Common myeloid progenitor, CD34-positive (primary cell): ENCODE results near the gene STIM1.

Source experiments
- CTCF ChIA-PET: fragments of 350-600 bp; sonication (Branson Sonifier 250); formaldehyde crosslinking; loops from one replicate; lab custom pipeline; 2021; ENCODE audit warnings: antibody characterized with exemption; lab: Charles Lee
- POLR2A ChIA-PET: fragments of 350-600 bp; sonication (Branson Sonifier 250); formaldehyde crosslinking; loops from one replicate; lab custom pipeline; 2021; ENCODE audit warnings: antibody characterized with exemption; lab: Charles Lee
- DNase-seq, 3 donors: peaks; one replicate each; pipeline versions ENCODE4 v3.0.0 to v3.0.0-alpha.2; 2013
- H3K27ac ChIP-seq, 2 experiments: 1 replicate in 1 of 2; 2 replicates in 1 of 2; pipeline ENCODE4 v1.7.0; 2013; ENCODE audit warnings: inconsistent platforms in 2 of 2, low read length in 2 of 2, mild to moderate bottlenecking in 2 of 2, low read depth in 1 of 2, moderate library complexity in 1 of 2; ENCODE audit not compliant: severe bottlenecking in 2 of 2, insufficient read depth in 1 of 2, poor library complexity in 1 of 2
- H3K27me3 ChIP-seq, 5 experiments: replicated peaks in 2 of 5; 1 replicate in 3 of 5; 2 replicates in 2 of 5; pipeline versions ENCODE4 v1.6.1 to v1.7.0; 2013; ENCODE audit warnings: low read length in 4 of 5, mild to moderate bottlenecking in 2 of 5, moderate library complexity in 2 of 5, inconsistent platforms in 1 of 5; ENCODE audit not compliant: insufficient read depth in 5 of 5, control insufficient read depth in 4 of 5
- H3K36me3 ChIP-seq, 4 experiments: 1 replicate in 2 of 4; 2 replicates in 2 of 4; pipeline versions ENCODE4 v1.6.1 to v1.7.0; 2013; ENCODE audit warnings: low read length in 3 of 4, control low read depth in 1 of 4, mild to moderate bottlenecking in 1 of 4; ENCODE audit not compliant: control insufficient read depth in 4 of 4, insufficient read depth in 4 of 4
- H3K4me1 ChIP-seq, 4 experiments: 1 replicate in 3 of 4; 2 replicates in 1 of 4; pipeline versions ENCODE4 v1.6.1 to v1.7.1; 2013; ENCODE audit warnings: low read length in 3 of 4, mild to moderate bottlenecking in 3 of 4, control low read depth in 1 of 4, inconsistent platforms in 1 of 4, moderate library complexity in 1 of 4; ENCODE audit not compliant: control insufficient read depth in 4 of 4, insufficient read depth in 4 of 4; ENCODE audit errors: control extremely low read depth in 1 of 4
- H3K4me3 ChIP-seq, 7 experiments: 1 replicate in 4 of 7; 2 replicates in 3 of 7; pipeline versions ENCODE4 v1.5.1 to v1.7.0; 2013; ENCODE audit warnings: mild to moderate bottlenecking in 7 of 7, low read length in 6 of 7, moderate library complexity in 6 of 7, inconsistent platforms in 2 of 7, low read depth in 2 of 7, control low read depth in 1 of 7; ENCODE audit not compliant: insufficient read depth in 4 of 7, control insufficient read depth in 1 of 7; ENCODE audit errors: extremely low read depth in 1 of 7
- H3K9me3 ChIP-seq, 5 experiments: 1 replicate in 4 of 5; 2 replicates in 1 of 5; pipeline versions ENCODE4 v1.6.1 to v1.7.1; 2013; ENCODE audit warnings: low read length in 4 of 5, mild to moderate bottlenecking in 2 of 5, inconsistent platforms in 1 of 5, low read depth in 1 of 5, moderate library complexity in 1 of 5; ENCODE audit not compliant: control insufficient read depth in 4 of 5, insufficient read depth in 2 of 5; ENCODE audit errors: control extremely low read depth in 1 of 5
- WGBS: methylation state at CpG from one replicate; pipeline ENCODE4 v1.1.5; 2013; ENCODE audit not compliant: insufficient coverage; 5-methylcytosine and 5-hydroxymethylcytosine counted together

The STIM1 gene

DNA sequence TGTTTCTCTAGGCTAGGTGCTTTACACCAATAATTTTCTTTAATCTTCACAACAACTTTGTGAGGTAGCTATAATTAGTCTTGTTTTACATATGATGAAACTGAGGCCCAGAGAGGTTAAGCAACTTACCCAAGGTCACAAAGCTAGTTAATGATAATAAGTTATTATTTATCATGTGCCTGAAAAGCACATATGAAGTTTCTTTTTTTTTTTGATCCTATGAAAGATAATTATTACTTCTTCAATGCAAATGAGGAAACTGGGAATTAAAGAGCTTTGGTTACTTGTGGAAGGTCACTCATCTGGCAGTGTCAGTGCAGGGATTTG lies 22.8 kb downstream of the STIM1 start:
- no peak overlapping the region for H3K27ac ChIP-seq
- H3K4me3 ChIP-seq, result no peak overlapping the region
- ChIA-PET CTCF (interaction anchor here (0.6 to 5.1 kb wide), 15 partner anchors 9 to 195 kb away, joined by 3 to 35 read pairs (median 4); partner anchors contain the start of gene STIM1), POLR2A (interaction anchor here (1.2 to 2.6 kb wide), 2 partner anchors 10 to 23 kb away, joined by 3 to 7 read pairs; partner anchors contain the start of gene STIM1)
- DNase-seq, result no peak
- peaks cover 26 to 62% (median 45%) of the 10 kb centered on the region in 4 experiments for H3K4me1 ChIP-seq
- no peaks in the 10 kb centered on the region for H3K27me3 ChIP-seq
- H3K36me3 ChIP-seq, result peaks cover 0 to 3% (median 0%) of the 10 kb centered on the region in 4 experiments
- no peaks in the 10 kb centered on the region for H3K9me3 ChIP-seq

DNA sequence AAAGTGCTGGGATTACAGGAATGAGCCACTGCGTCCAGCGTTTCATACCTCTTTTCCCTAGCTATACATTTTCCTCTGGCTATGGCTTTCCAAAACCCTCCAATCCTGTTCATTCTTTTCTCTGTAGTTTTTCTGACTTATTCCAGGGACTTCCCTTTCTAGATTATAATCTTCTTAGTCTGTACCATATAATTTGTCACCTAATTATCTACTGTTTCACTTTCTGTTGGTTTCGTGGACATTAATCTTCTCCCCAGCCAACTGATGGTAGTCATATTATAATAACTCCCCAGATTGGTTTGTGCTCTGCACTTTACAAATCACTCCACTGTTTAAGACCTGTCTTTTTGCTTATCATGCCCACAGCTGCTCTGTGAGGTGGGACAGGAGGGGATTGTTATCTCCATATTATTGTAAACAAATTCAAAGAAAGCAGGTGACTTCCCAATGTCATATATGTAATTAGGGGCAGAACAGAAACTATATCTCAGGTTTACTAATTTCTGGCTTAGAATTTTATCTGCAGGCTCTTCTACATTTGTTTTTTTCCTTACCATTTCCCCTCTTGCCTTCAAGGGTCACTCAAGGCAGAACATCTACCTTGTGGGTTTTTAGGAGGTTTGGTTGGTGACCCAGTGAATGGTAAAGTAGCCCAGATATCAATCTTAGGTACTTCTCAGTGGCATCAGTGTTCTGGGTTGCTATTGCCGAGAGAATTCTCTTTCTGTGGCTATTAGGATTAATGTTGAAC lies 23.9 kb downstream of the STIM1 start:
- H3K27ac ChIP-seq, result peak overlapping the region; percentile 17 to 29
- H3K36me3 ChIP-seq, result peaks cover 0 to 3% (median 0%) of the 10 kb centered on the region in 4 experiments
- peak in 2 of 3 donors; percentile 68 to 79 for DNase-seq
- 100% methylated on average over 1 of the region's 4 CpGs for WGBS
- peak overlapping the region in 4 of 7 experiments; percentile 15 to 51 (median 36) for H3K4me3 ChIP-seq
- peaks cover 25 to 63% (median 39%) of the 10 kb centered on the region in 4 experiments for H3K4me1 ChIP-seq
- no peaks in the 10 kb centered on the region for H3K27me3 ChIP-seq
- H3K9me3 ChIP-seq, result no peaks in the 10 kb centered on the region
- ChIA-PET POLR2A (interaction anchor here (0.6 to 2.6 kb wide), 4 partner anchors 11 to 1819 kb away, joined by 3 to 7 read pairs (median 3); partner anchors contain the start of gene STIM1), CTCF (interaction anchor here (1.2 to 5.1 kb wide), 10 partner anchors 11 to 194 kb away, joined by 3 to 35 read pairs (median 4); partner anchors contain the start of gene STIM1)

DNA sequence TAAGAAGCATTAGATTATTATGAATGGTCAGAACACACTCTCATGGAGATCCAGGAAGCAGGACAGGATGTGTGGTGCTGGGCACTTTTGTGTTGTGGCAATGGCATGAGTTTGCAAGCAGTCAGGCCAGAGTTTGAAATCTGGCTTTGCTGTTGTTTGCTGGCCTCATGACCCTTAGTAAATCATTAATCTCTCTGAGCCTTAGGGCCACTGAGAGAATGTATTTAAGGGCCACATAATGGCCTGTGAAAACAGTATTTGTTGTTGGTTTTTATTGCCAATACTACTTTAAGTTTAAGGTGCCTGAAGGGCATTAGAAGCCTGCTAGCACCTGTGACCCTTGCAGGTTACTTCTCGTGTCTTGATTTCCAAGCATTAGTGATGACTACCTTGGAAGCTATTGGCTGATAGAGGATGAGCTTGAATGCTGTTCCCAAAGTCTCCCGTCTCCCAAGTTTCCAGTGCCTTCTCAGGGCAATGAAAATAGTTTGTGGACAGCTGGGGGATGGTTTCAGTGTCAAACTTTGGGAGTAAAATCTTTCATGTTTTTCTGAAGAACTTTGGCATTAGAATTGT lies 24.6 kb downstream of the STIM1 start:
- Histone ChIP-seq H3K4me3 (peak overlapping the region in 4 of 7 experiments; percentile 15 to 51 (median 36)), H3K36me3 (peaks cover 0 to under 1% (median 0%) of the 10 kb centered on the region in 4 experiments), H3K27ac (peak overlapping the region; percentile 17 to 63), H3K4me1 (peaks cover 25 to 66% (median 39%) of the 10 kb centered on the region in 4 experiments), H3K9me3 (no peaks in the 10 kb centered on the region), H3K27me3 (no peaks in the 10 kb centered on the region)
- ChIA-PET POLR2A (interaction anchor here (0.6 to 0.7 kb wide), 2 partner anchors 112 to 1818 kb away, joined by 3 read pairs; no protein-coding TSS in a partner anchor), CTCF (interaction anchor here (0.8 to 5.1 kb wide), 7 partner anchors 15 to 79 kb away, joined by 3 to 35 read pairs (median 4); partner anchors contain the start of gene STIM1)
- no peak for DNase-seq
- 88% methylated on average over 2 of the region's 2 CpGs for WGBS

DNA sequence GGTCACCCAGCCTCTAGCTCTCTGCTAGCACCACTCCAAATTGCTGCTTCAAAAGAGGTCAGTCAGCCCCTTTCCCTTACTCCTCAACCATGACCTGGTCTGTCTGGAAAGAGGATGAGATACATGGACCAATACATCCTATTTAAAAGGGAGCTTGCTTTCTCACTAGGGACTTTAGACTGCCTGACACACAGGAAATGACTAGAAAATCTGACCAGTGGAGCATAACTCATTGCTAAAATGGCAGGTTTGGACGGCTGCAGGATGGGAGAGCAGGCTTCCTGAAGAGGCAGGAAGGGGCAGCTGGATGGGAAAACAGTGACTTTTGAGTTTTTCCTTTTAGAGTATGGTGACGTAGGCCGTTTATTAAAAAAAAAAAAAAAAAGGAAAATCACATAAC lies 25.3 kb downstream of the STIM1 start:
- no peak for DNase-seq
- Histone ChIP-seq H3K27me3 (no peaks in the 10 kb centered on the region), H3K36me3 (no peaks in the 10 kb centered on the region), H3K9me3 (no peaks in the 10 kb centered on the region), H3K4me1 (peaks cover 25 to 68% (median 40%) of the 10 kb centered on the region in 4 experiments), H3K4me3 (peak overlapping the region in 1 of 7 experiments; percentile 48), H3K27ac (peak overlapping the region in 1 of 2 experiments; percentile 63)
- ChIA-PET CTCF (interaction anchor here (0.8 to 2.4 kb wide), 7 partner anchors 14 to 79 kb away, joined by 3 to 11 read pairs (median 4); partner anchors contain the start of gene STIM1), POLR2A (interaction anchor here (0.6 kb wide), 1 partner anchor 112 kb away, joined by 3 read pairs; no protein-coding TSS in a partner anchor)
- 0% methylated on average over 1 of the region's 3 CpGs for whole genome bisulfite sequencing

DNA sequence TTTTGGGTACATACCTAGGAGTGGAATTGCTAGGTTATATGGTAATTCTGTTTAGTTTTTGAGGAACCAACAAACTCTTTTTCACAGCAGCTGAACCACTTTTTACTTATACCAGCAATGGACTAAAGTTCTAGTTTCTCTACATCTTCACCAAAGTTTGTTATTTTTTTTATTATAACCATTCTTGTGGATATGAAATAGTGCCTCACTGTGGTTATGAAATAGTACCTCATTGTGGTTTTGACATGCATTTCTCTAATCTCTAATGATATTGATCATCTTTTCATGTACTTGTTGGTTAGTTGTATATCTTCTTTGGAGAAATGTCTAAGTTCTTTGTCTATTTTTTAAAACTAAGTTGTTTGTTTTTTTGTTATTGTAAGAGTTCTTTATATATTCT lies 27.2 kb downstream of the STIM1 start:
- no peaks in the 10 kb centered on the region for H3K27me3 ChIP-seq
- DNase-seq, result peak in 2 of 3 donors; percentile 42 to 54
- CTCF ChIA-PET, result interaction anchor here (0.7 to 3.2 kb wide), 9 partner anchors 12 to 190 kb away, joined by 3 to 20 read pairs (median 4); partner anchors contain the start of gene STIM1
- no peaks in the 10 kb centered on the region for H3K36me3 ChIP-seq
- POLR2A ChIA-PET, result no interaction called here
- H3K9me3 ChIP-seq, result no peaks in the 10 kb centered on the region
- H3K4me1 ChIP-seq, result peaks cover 21 to 66% (median 42%) of the 10 kb centered on the region in 4 experiments
- no peak overlapping the region for H3K4me3 ChIP-seq
- H3K27ac ChIP-seq, result no peak overlapping the region

DNA sequence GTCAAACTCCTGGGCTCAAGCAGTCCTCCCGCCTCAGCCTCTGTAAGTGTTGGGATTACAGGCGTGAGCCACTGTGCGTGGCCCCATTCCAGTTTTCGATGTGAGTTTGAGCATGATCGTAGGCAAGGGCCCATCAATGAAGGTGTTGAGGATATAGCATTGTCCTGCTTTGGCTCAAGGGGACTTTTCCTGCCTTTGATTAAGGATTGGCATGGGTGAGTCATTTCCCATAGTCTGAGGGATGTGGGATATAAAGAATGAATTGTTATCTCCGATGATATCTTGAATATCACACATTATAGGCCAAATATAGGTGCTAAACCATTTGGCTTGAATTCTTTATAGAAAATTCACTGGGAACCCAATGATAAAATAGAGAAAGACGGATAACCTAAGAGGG lies 30.4 kb downstream of the STIM1 start:
- no peaks in the 10 kb centered on the region for H3K36me3 ChIP-seq
- ChIA-PET POLR2A (no interaction called here), CTCF (interaction anchor here (0.9 to 1.8 kb wide), 3 partner anchors 10 to 186 kb away, joined by 3 to 5 read pairs (median 4); no protein-coding TSS in a partner anchor)
- H3K27ac ChIP-seq, result no peak overlapping the region
- no peaks in the 10 kb centered on the region for H3K27me3 ChIP-seq
- H3K4me1 ChIP-seq, result peaks cover 9 to 49% (median 24%) of the 10 kb centered on the region in 4 experiments
- 90% methylated on average over 2 of the region's 7 CpGs for WGBS
- H3K9me3 ChIP-seq, result no peaks in the 10 kb centered on the region
- no peak for DNase-seq
- H3K4me3 ChIP-seq, result no peak overlapping the region
